ENCODE data around the gene MYH15. TPM values are rescaled to one million over a fixed set of nuclear protein-coding genes. Genes with fewer than 3 reads are reported as not detected.

Gene MYH15
- total and polyA plus RNA-seq, 2 of the 8 experiments (the other 6 are each of a cell fraction or from before 2014, with no cell fraction given), result under 0.01 TPM; not detected in 1

GRCh38 chr3:108415661-108416060 lies 94.7 kb downstream of the MYH15 start:
- Histone ChIP-seq H3K23ac (ENCODE audit: insufficient read length) (no peak overlapping the region), H3K9ac (replicated peaks in 1 of 4; ENCODE audit: extremely low read depth in 1 of 4, low read depth in 3 of 4, low read length in 3 of 4) (no peak overlapping the region), H3K4me2 (ENCODE audit: insufficient read depth in 1 of 2, low read depth in 2 of 2, low read length in 2 of 2) (no peak overlapping the region), H3K79me2 (ENCODE audit: control insufficient read depth in 1 of 2, insufficient read depth in 2 of 2, low read length in 2 of 2) (no peaks in the 10 kb centered on the region), H2AFZ (ENCODE audit: low read length) (no peak overlapping the region), H3K9me3 (ENCODE audit: insufficient read depth in 2 of 2, low read depth in 1 of 2, low read length in 1 of 2) (no peaks in the 10 kb centered on the region; a peak in 1 of 4 replicates), H2BK20ac (ENCODE audit: low read length) (no peak overlapping the region), H3K79me1 (ENCODE audit: low read depth, low read length) (no peaks in the 10 kb centered on the region), H4K20me1 (replicated peaks in 1 of 2; ENCODE audit: control insufficient read depth in 1 of 2, insufficient read depth in 2 of 2, low read length in 2 of 2) (no peaks in the 10 kb centered on the region), H3K36me3 (ENCODE audit: control insufficient read depth in 2 of 4, insufficient read depth in 4 of 4, low read length in 3 of 4) (no peaks in the 10 kb centered on the region), H3K4me3 (ENCODE audit: extremely low read depth in 1 of 4, insufficient read depth in 2 of 4, low read depth in 3 of 4, low read length in 4 of 4) (no peak overlapping the region), H3K56ac (replicated peaks; ENCODE audit: insufficient read length, low read depth, low read length) (no peak overlapping the region), H2BK5ac (ENCODE audit: low read depth, low read length) (no peak overlapping the region), H3K18ac (ENCODE audit: extremely low read depth, low read length) (no peak overlapping the region), H2BK12ac (ENCODE audit: low read depth, low read length) (no peak overlapping the region), H3K27ac (ENCODE audit: low read depth, low read length) (no peak overlapping the region), H3K4ac (replicated peaks; ENCODE audit: insufficient read length, low read depth, low read length) (no peak overlapping the region), H4K8ac (ENCODE audit: extremely low read depth, insufficient read depth, low read length) (no peak overlapping the region), H3K27me3 (replicated peaks in 1 of 4; ENCODE audit: control insufficient read depth in 3 of 4, extremely low read depth in 1 of 4, insufficient read depth in 3 of 4, low read length in 3 of 4) (peaks cover 0 to 1% (median 0%) of the 10 kb centered on the region in 4 experiments; a peak in 1 of 7 replicates), H4K91ac (replicated peaks; ENCODE audit: insufficient read length, low read length) (no peak overlapping the region), H2BK120ac (replicated peaks; ENCODE audit: low read depth, low read length) (no peak overlapping the region), H3K4me1 (replicated peaks in 1 of 4; ENCODE audit: control insufficient read depth in 3 of 4, insufficient read depth in 4 of 4, low read length in 3 of 4) (no peaks in the 10 kb centered on the region), H3K23me2 (ENCODE audit: low read depth, low read length) (no peaks in the 10 kb centered on the region), H2AK5ac (ENCODE audit: low read depth, low read length) (no peak overlapping the region), H4K5ac (ENCODE audit: insufficient read length, low read depth, low read length) (peak overlapping the region; percentile 19), H3K14ac (ENCODE audit: insufficient read length) (no peak overlapping the region), H2BK15ac (ENCODE audit: low read length) (no peak overlapping the region)
- ChIA-PET CTCF (ENCODE audit: partially characterized antibody) (no interaction called here), POLR2A (ENCODE audit: partially characterized antibody) (no interaction called here)
- TF ChIP-seq SIRT6 (IDR thresholded peaks at IDR 0.05; ENCODE audit: low read length) (no peak), POU5F1 (IDR thresholded peaks at IDR 0.05; ENCODE audit: low read depth, low read length) (no peak), POLR2AphosphoS5 (IDR thresholded peaks at IDR 0.05; ENCODE audit: low read depth, low read length) (no peak), SP1 (IDR thresholded peaks at IDR 0.05; ENCODE audit: low read depth, low read length) (no peak), CBX5 (IDR thresholded peaks at IDR 0.05; ENCODE audit: low read depth, low read length) (no peak), RBBP5 (IDR thresholded peaks at IDR 0.05; ENCODE audit: borderline replicate concordance, low read depth, low read length) (no peak), CHD2 (IDR thresholded peaks at IDR 0.05; ENCODE audit: low read length) (no peak), GTF2F1 (IDR thresholded peaks at IDR 0.05; ENCODE audit: borderline replicate concordance, low read depth, low read length) (no peak), SAP30 (IDR thresholded peaks at IDR 0.05; ENCODE audit: insufficient read depth, insufficient replicate concordance, low read length) (no peak), USF2 (IDR thresholded peaks at IDR 0.05; ENCODE audit: low read length) (no peak), KDM1A (IDR thresholded peaks at IDR 0.05; ENCODE audit: borderline replicate concordance, low read length) (no peak), BRCA1 (IDR thresholded peaks at IDR 0.05; ENCODE audit: low read depth, low read length) (no peak), YY1 (IDR thresholded peaks at IDR 0.05; ENCODE audit: low read depth, low read length) (no peak)
- DNase-seq (ENCODE audit: low read depth in 1 of 2, low spot score in 2 of 2), result no peak
- WGBS, 2 experiments (ENCODE audit: extremely low coverage in 1 of 2, insufficient coverage in 1 of 2, insufficient read length in 1 of 2, insufficient replicate concordance in 2 of 2, low coverage in 1 of 2, low lambda C conversion rate in 2 of 2, missing lambda C conversion rate in 1 of 2), result 95% methylated on average over 3 of the region's 3 CpGs; no CpG with 5 or more reads in 1 of the 2 experiments
- FAIRE-seq, result no peak
